WTC11 (cell line): ENCODE data around the gene NEURL1.

ENCODE experiments used
- ARID4B ChIP-seq: sonication (generic); formaldehyde crosslinking; IDR thresholded peaks from 2 replicates; pipeline ENCODE4 v1.8.0; 2023; ENCODE audit warnings: missing genetic modification reagents, mild to moderate bottlenecking, borderline replicate concordance
- CREM ChIP-seq: sonication (generic); formaldehyde crosslinking; IDR thresholded peaks from 2 replicates; pipeline ENCODE4 v1.8.1; 2022; ENCODE audit warnings: mild to moderate bottlenecking, missing genetic modification reagents, moderate library complexity
- NR2C2 ChIP-seq: sonication (generic); formaldehyde crosslinking; IDR thresholded peaks from 2 replicates; pipeline ENCODE4 v1.8.0; 2022; ENCODE audit warnings: mild to moderate bottlenecking, missing genetic modification reagents
- OVOL2 ChIP-seq: fragments of 250-450 bp; sonication (Bioruptor Pico); IDR thresholded peaks from 2 replicates; pipeline ENCODE4 v1.9.0; 2021; ENCODE audit warnings: mild to moderate bottlenecking, borderline replicate concordance
- PRDM15 ChIP-seq: sonication (generic); formaldehyde crosslinking; IDR thresholded peaks from 2 replicates; pipeline ENCODE4 v1.8.0; 2022; ENCODE audit warnings: missing genetic modification reagents
- PREB ChIP-seq: sonication (generic); formaldehyde crosslinking; IDR thresholded peaks from 2 replicates; pipeline ENCODE4 v1.8.1; 2022; ENCODE audit warnings: mild to moderate bottlenecking, missing genetic modification reagents, moderate library complexity, borderline replicate concordance
- RELA ChIP-seq: sonication (generic); formaldehyde crosslinking; IDR thresholded peaks from 2 replicates; pipeline ENCODE4 v1.8.1; 2022; ENCODE audit warnings: missing genetic modification reagents, mild to moderate bottlenecking, borderline replicate concordance
- TCF7 ChIP-seq: sonication (generic); formaldehyde crosslinking; IDR thresholded peaks from 2 replicates; pipeline ENCODE4 v1.8.0; 2022; ENCODE audit warnings: mild to moderate bottlenecking, low read depth, missing genetic modification reagents, moderate library complexity
- ZNF121 ChIP-seq: sonication (generic); formaldehyde crosslinking; IDR thresholded peaks from 2 replicates; pipeline ENCODE4 v1.8.0; 2023; ENCODE audit warnings: missing genetic modification reagents
- ZNF219 ChIP-seq: sonication (generic); formaldehyde crosslinking; IDR thresholded peaks from 2 replicates; pipeline ENCODE4 v1.8.0; 2023; ENCODE audit warnings: missing genetic modification reagents, mild to moderate bottlenecking, borderline replicate concordance
- TF ChIP-seq, protein P1 (sequence below): sonication (generic); formaldehyde crosslinking; IDR thresholded peaks from 2 replicates; pipeline ENCODE4 v1.8.1; 2023; ENCODE audit warnings: mild to moderate bottlenecking, missing genetic modification reagents
- TF ChIP-seq, protein P2 (sequence below): fragments of 200-600 bp; IDR thresholded peaks from 2 replicates; pipeline ENCODE4 v1.8.0; 2022; ENCODE audit warnings: antibody characterized with exemption

- TF ChIP-seq, protein P1, sequence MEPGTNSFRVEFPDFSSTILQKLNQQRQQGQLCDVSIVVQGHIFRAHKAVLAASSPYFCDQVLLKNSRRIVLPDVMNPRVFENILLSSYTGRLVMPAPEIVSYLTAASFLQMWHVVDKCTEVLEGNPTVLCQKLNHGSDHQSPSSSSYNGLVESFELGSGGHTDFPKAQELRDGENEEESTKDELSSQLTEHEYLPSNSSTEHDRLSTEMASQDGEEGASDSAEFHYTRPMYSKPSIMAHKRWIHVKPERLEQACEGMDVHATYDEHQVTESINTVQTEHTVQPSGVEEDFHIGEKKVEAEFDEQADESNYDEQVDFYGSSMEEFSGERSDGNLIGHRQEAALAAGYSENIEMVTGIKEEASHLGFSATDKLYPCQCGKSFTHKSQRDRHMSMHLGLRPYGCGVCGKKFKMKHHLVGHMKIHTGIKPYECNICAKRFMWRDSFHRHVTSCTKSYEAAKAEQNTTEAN, result no peak
- TF ChIP-seq ARID4B (CRISPR knock-in tag) (no peak), PREB (no peak), RELA (CRISPR knock-in tag) (no peak), TCF7 (CRISPR knock-in tag) (no peak), ZNF219 (no peak), CREM (no peak), PRDM15 (no peak), ZNF121 (no peak), OVOL2 (no peak), NR2C2 (CRISPR knock-in tag) (no peak)
- TF ChIP-seq, protein P2, sequence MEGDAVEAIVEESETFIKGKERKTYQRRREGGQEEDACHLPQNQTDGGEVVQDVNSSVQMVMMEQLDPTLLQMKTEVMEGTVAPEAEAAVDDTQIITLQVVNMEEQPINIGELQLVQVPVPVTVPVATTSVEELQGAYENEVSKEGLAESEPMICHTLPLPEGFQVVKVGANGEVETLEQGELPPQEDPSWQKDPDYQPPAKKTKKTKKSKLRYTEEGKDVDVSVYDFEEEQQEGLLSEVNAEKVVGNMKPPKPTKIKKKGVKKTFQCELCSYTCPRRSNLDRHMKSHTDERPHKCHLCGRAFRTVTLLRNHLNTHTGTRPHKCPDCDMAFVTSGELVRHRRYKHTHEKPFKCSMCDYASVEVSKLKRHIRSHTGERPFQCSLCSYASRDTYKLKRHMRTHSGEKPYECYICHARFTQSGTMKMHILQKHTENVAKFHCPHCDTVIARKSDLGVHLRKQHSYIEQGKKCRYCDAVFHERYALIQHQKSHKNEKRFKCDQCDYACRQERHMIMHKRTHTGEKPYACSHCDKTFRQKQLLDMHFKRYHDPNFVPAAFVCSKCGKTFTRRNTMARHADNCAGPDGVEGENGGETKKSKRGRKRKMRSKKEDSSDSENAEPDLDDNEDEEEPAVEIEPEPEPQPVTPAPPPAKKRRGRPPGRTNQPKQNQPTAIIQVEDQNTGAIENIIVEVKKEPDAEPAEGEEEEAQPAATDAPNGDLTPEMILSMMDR, result no peak
Measured at GRCh38 chr10:103574097-103575061, 80.9 kb downstream of the NEURL1 start.
